ENCODE data around the gene PDLIM3. TPM values are rescaled to one million over a fixed set of nuclear protein-coding genes. Genes with fewer than 3 reads are reported as not detected.

Gene PDLIM3
- total and polyA plus RNA-seq, 9 of the 15 experiments (the other 6 are each of a cell fraction or from before 2014, with no cell fraction given): 0.06 TPM; not detected in 8

GRCh38 chr4:185472103-185472542, 63.2 kb downstream of the PDLIM3 start:
- H3K4me1 ChIP-seq (replicated peaks in 1 of 2; ENCODE audit: control insufficient read depth in 2 of 2, insufficient read depth in 2 of 2, low read length in 2 of 2): peaks cover 9 to 12% of the 10 kb centered on the region in 2 experiments
- peaks cover 2% of the 10 kb centered on the region; the same call in 1 of the 2 replicates for H3K9me3 ChIP-seq (replicated peaks; ENCODE audit: control insufficient read depth, insufficient read depth, low read depth, low read length)
- BruUV-seq (replicated peaks): no TSS peak
- FAIRE-seq (no peak), ATAC-seq (no peak), DNase-seq (ENCODE audit: extremely low read depth in 1 of 4, low spot score in 3 of 4) (no peak)
- no peak overlapping the region for H3K27ac ChIP-seq (ENCODE audit: extremely low read depth, low read depth, low read length)
- TF ChIP-seq ZC3H11A (IDR thresholded peaks at IDR 0.05; ENCODE audit: low read depth, low read length) (no peak), EP300 (IDR thresholded peaks at IDR 0.05; ENCODE audit: low read length) (no peak), EGR1 (conservative IDR thresholded peaks at IDR 0.05) (no peak), ESRRB (CRISPR knock-in tag; IDR thresholded peaks at IDR 0.05; ENCODE audit: borderline replicate concordance) (no peak)
- no peak overlapping the region for H3K9ac ChIP-seq (ENCODE audit: insufficient read depth in 1 of 2, low read depth in 2 of 2, low read length in 2 of 2)
- intact Hi-C loops (cut with micrococcal nuclease): loop anchor here (5.0 kb wide), 1 partner anchor 55 kb away; no protein-coding TSS in a partner anchor
- H3K9me1 ChIP-seq (ENCODE audit: control insufficient read depth, insufficient read depth, low read length): no peaks in the 10 kb centered on the region
- H3K4me3 ChIP-seq: peak overlapping the region; percentile 55
- CTCF ChIA-PET (ENCODE audit: low intra/inter-chr PET ratio): interaction anchor here (0.7 to 2.2 kb wide), 2 partner anchors 126 to 150 kb away, joined by 3 to 9 read pairs; no protein-coding TSS in a partner anchor
- 8% methylated on average over 8 of the region's 10 CpGs for WGBS (ENCODE audit: insufficient coverage, low coverage, missing lambda C conversion rate)
- H3K4me2 ChIP-seq (ENCODE audit: insufficient read depth, low read length): peak overlapping the region; percentile 70
- no peaks in the 10 kb centered on the region for H4K20me1 ChIP-seq (replicated peaks; ENCODE audit: control insufficient read depth, insufficient read depth, low read length)
- no peaks in the 10 kb centered on the region for H3K79me2 ChIP-seq (ENCODE audit: control insufficient read depth, insufficient read depth, low read length)
- peak overlapping the region; percentile 91 for H2AFZ ChIP-seq (ENCODE audit: low read depth, low read length)
- POLR2A ChIA-PET: no interaction called here
- no peaks in the 10 kb centered on the region for H3K36me3 ChIP-seq (ENCODE audit: control insufficient read depth, insufficient read depth, low read length)
- in situ Hi-C loops (cut with MboI): no loop called here
- H3K27me3 ChIP-seq (ENCODE audit: control insufficient read depth in 2 of 2, insufficient read depth in 2 of 2, low read length in 2 of 2): peaks cover 24 to 28% of the 10 kb centered on the region in 2 experiments

Data from K562 (cell line).